Pulmonary artery endothelial cell (primary cell): ENCODE results near the gene ARIH2. TPM values are rescaled to one million over a fixed set of nuclear protein-coding genes. Genes with fewer than 3 reads are reported as not detected.
"Not testable (repeated sequence)": the region's sequence is repeated elsewhere in the genome, so short reads cannot be mapped to it uniquely, and the experiment has no call there.

Experiments
- DNase-seq: peaks from one replicate; pipeline ENCODE4 v3.0.0-alpha.2; 2011; ENCODE audit warnings: low read depth, low spot score
- total RNA-seq: library from RNA; depleted of rRNA; stranded (reverse); fragments of >200 nt; gene quantifications from 2 replicates; pipeline ENCODE4 v1.2.3, GENCODE V29; 2014

The ARIH2 gene
- 61.3 and 85.8 TPM in 2 replicates for total RNA-seq

- DNase-seq: peak; percentile 80
Observed at GRCh38 chr3:48918388-48919214, at the start of gene ARIH2. Gene ARIH2, plus strand, starts transcription at chr3:48918842. Its CDS starts 8,717 bp downstream, at chr3:48927559.

- DNase-seq: no peak
Observed at GRCh38 chr3:48877671-48878070, 41.0 kb upstream of the ARIH2 start.

- no peak for DNase-seq
Observed at GRCh38 chr3:48879307-48879993, 39.2 kb upstream of the ARIH2 start.

GRCh38 chr3:48879994-48880377, 38.7 kb upstream of the ARIH2 start:
- DNase-seq: no peak

- no peak for DNase-seq
Observed at GRCh38 chr3:48881006-48881405, 37.6 kb upstream of the ARIH2 start.

GRCh38 chr3:48881652-48882114, 37.0 kb upstream of the ARIH2 start:
- DNase-seq: no peak

- DNase-seq: no peak
Observed at GRCh38 chr3:48885753-48886152, 32.9 kb upstream of the ARIH2 start.

GRCh38 chr3:48891606-48892005, 27.0 kb upstream of the ARIH2 start:
- no peak for DNase-seq

GRCh38 chr3:48894516-48894915, 24.1 kb upstream of the ARIH2 start:
- DNase-seq: no peak

GRCh38 chr3:48896936-48897335, 21.7 kb upstream of the ARIH2 start:
- DNase-seq: no peak

GRCh38 chr3:48897460-48898376, 20.9 kb upstream of the ARIH2 start:
- DNase-seq: no peak

GRCh38 chr3:48898383-48899234, 20.0 kb upstream of the ARIH2 start, which contains the start of gene SLC25A20:
Gene SLC25A20, minus strand, starts transcription at chr3:48898882. Its CDS starts 88 bp downstream, at chr3:48898794.
- peak; percentile 24 for DNase-seq

- no peak for DNase-seq
Observed at GRCh38 chr3:48899273-48899672, 19.4 kb upstream of the ARIH2 start.

GRCh38 chr3:48907026-48907425, 11.6 kb upstream of the ARIH2 start:
- DNase-seq: not testable (repeated sequence)

GRCh38 chr3:48915296-48915695, 3.3 kb upstream of the ARIH2 start:
- DNase-seq: no peak

- DNase-seq: no peak
Observed at GRCh38 chr3:48919215-48920138, 835 bp downstream of the ARIH2 start.

- no peak for DNase-seq
Observed at GRCh38 chr3:48926425-48927392, 8.1 kb downstream of the ARIH2 start.

- no peak for DNase-seq
Observed at GRCh38 chr3:48927928-48928327, 9.3 kb downstream of the ARIH2 start.
